LNCAP (cell line): ENCODE data around the gene SMYD3.

Experiments
- CTCF ChIP-seq: fragments of 450-650 bp; IDR thresholded peaks from 2 replicates; pipeline ENCODE4 v1.5.1; 2017; ENCODE audit warnings: mild to moderate bottlenecking

SMYD3 gene

GRCh38 chr1:246506674-246507481, at the start of gene SMYD3:
Gene SMYD3, minus strand, starts transcription at chr1:246507279.
- peak; percentile 38; the same call in 1 of the 2 replicates for TF ChIP-seq CTCF

- TF ChIP-seq CTCF = no peak
These were observed 47.1 kb upstream of the SMYD3 start for GRCh38 chr1:246554201-246554600.

GRCh38 chr1:246552110-246552509, 45.0 kb upstream of the SMYD3 start:
- no peak for TF ChIP-seq CTCF

GRCh38 chr1:246550402-246550801, 43.3 kb upstream of the SMYD3 start:
- TF ChIP-seq CTCF = no peak

DNA sequence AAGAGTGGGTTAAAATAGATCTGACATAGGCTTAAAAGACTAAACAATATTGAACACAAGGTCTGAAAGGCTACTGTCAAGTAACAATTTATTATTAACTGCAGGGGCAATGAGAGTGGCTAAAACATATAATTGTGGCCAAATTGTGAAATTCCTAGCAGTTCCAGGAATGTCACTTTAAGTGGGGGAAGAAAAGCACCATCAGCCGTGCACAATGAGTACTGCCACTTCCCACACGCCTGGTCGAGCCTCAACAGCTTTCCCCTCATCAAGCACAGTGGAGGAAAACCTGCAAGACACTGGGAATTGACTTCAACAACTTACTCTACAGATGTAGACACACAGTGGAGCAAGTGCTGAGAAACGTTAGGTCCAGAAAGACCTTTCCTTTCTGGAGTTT, 42.6 kb upstream of the SMYD3 start:
- TF ChIP-seq CTCF = no peak

GRCh38 chr1:246544001-246544400, 36.9 kb upstream of the SMYD3 start:
- TF ChIP-seq CTCF = no peak

- TF ChIP-seq CTCF = no peak
These were observed 33.8 kb upstream of the SMYD3 start for GRCh38 chr1:246540738-246541491.
